IPS DF 19.7 (cell line): ENCODE measurements around the gene P2RY2.
"Not testable (repeated sequence)": the region's sequence is repeated elsewhere in the genome, so short reads cannot be mapped to it uniquely, and the experiment has no call there.

Source experiments
- DNase-seq: peaks from one replicate; pipeline ENCODE4 v3.0.0-alpha.2; 2013; ENCODE audit warnings: low read depth, low spot score

The P2RY2 gene

DNA sequence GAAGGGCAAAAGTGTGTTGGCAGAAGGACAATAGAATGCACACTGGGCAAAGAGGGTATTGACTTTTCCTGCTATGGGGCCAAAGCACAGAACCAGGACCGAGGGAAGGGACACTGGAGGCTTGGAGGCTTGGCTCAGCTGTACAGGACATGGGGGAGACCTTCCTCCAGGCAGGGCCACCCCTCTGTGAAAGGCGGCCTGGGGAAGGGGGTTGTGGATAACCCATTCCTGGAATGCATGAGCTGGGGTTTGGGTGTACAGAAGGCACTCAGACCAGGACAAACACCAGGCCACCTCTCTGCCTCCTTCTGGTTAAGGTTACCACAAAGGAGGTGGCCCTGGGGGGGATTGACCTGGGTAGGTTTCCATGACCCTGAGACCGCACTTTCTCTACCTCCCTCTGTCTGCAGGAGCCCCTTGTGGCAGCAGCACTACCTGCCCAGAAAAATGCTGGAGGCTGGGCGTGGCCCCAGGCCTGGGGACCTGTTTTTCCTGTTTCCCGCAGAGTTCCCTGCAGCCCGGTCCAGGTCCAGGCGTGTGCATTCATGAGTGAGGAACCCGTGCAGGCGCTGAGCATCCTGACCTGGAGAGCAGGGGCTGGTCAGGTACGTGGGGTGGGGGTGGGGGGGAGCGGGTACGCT, 9.6 kb downstream of the P2RY2 start:
- DNase-seq = peak; percentile 69

DNA sequence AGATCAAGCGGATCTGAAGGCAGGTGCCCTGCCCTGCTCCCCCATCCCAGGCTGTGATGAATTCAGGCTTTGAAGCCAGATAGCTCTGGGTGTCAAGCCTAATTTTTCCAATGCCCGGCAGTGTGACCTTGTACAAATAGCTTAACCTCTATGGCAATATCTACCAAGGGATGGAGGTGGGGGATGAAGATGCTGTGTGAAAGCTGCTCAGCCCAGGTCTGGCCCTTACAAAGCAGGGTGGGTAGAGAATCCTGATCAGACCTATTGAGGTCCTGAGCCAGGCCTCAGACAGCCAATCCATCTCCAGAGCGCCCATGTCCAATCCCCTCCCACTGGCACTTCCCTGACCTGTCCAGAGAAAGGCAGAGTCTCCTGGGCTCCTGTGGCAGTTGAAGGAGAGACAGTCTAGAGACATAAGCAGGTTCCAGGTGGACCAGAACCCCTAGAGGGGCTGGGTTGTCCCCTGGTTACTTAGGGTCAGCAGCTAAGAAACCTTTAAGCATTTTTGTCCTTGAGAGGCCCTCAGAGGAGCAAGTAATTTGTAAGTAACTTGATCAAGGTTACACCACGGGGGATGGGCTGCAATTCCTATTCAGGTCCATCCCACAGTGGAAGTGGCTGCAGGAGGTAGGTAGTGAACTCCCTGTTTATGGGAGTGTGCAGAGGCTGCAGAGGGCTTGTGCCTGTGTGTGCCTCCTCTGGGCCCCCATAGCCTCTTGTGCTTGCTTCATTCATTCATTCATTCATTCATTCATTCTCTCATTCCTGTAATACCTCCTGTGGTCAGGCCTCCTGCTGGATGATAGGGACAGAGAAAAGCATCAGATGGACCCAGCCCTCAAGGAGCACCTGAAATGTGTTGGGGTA, 10.4 kb downstream of the P2RY2 start:
- no peak for DNase-seq

DNA sequence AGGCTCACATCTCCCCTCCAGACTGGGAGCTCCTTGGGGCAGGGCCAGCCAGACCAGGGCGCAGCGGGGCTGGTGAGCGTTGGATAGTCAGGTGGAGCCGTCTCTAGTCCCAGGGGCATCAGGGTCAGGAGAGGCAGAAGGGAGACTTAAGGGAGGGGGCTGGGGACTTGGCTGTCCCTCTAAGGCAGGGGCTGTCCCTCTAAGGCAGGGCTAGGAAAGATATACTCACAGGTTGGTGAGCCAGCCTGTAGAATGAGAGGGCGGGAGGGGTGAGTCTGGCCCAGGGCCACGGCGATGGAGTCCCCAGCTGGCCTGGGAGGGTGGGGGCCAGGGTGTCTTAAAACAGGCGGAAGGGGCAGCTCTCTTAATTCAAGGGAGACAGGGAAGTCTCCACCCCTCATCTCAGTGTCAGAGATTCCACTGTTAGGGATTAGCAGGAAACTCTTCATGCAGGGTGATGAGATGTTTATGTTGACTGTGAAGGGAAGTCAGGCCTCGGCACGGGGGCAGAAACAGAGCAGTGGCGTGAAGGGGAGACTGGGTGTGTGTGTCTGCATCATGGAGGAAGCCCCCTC, 11.3 kb downstream of the P2RY2 start:
- no peak for DNase-seq

DNA sequence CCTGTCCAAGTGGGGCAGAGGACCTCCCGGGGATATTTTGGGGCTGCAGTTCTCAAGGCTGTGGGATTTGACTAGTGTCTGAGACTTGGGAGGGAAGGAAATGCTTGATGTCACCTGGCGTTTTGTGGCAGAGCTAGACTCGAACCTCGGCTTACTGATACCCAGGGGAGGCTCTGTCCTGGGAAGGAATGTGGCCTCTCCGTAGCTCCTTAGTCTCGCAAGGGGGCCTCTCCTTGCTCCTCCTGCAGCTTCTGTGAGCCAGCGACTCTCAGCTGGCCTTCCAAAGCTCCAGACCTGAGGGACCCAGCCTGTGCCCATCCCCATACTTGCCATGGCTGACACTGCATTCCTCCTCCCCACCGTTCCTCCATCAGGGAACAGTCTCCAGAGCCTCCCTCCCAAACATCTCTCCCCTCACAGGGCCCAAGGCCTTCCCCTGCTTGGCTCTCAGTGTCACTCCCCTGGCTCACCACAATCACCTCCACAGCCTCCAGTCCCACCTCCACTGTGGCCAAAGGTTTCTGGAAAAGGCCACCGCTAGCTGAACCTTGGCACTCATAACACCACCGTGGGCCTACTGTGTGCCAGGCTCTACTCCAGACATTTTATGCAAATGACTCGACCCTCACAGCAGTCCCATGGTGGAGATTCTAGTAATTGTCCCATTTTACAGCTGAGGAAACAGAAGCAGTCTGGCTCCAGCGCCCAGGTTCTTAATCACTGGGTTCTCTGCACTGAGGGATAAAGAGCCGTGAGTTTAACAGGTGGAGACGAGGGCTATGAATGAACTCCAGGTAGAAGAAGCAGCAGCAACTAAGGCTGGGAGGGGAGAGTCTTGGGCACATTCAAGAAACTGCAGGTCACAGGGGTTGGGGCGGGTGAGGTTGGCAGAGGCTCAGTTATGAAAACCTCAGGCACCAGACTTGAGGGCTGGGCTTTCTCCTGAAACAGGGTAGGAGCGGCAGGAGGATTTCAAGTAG, 12.1 kb downstream of the P2RY2 start:
- no peak for DNase-seq

DNA sequence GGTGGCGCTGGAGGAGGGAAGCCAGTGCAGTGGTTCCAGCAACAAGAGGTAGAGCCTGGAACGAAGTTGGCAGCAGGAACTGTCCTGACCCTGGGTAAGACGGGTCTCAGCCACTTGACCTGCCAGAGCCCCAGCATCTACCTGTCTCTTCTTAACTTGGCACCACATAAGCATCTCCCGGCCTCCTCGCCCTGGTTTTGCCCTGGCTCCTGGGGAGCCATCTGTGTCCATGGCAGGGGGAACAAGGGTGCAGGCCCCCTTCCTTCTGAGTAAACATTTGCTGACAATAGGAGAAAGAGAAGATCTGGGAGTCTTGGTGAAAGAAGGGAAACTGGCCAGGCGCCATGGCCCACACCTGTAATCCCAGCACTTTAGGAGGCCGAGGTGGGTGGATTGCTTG, 12.8 kb downstream of the P2RY2 start:
- no peak for DNase-seq

DNA sequence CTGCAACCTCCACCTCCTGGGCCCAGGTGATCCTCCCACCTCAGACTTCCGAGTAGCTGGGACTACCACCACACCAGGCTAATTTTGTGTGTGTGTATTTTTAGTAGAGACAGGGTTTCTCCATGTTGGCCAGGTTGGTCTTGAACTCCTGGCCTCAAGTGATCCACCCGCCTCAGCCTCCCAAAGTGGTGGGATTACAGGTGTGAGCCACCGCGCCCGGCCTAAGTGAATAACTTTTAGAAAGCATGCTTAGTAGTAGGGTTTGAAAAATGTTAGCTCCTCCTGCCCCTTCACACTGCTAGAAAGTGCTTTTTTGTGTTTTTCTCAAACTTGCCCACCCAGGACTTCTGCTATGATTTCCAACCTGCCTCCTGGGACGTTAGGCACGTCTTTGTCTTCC, 14.4 kb downstream of the P2RY2 start:
- DNase-seq = not testable (repeated sequence)

DNA sequence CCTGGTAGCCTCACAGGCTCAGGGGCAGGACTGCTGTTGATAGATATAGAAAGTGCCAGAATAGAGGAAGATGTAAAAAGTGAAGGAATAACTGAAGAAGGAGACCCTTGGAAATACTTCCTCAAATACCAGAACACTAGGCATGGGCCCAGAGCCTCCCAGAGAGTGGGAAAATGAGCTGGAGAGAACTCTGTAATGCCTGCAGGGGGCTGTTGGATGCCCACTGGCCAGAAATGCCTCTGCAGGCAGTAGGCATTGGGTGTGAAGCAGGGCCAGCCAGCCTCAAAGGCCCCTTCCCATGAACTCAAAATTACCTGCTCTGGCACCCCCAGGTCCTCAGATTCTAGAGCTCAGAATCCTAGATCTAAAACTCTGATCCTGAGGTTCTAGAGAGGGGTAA, 15.1 kb downstream of the P2RY2 start:
- no peak for DNase-seq

DNA sequence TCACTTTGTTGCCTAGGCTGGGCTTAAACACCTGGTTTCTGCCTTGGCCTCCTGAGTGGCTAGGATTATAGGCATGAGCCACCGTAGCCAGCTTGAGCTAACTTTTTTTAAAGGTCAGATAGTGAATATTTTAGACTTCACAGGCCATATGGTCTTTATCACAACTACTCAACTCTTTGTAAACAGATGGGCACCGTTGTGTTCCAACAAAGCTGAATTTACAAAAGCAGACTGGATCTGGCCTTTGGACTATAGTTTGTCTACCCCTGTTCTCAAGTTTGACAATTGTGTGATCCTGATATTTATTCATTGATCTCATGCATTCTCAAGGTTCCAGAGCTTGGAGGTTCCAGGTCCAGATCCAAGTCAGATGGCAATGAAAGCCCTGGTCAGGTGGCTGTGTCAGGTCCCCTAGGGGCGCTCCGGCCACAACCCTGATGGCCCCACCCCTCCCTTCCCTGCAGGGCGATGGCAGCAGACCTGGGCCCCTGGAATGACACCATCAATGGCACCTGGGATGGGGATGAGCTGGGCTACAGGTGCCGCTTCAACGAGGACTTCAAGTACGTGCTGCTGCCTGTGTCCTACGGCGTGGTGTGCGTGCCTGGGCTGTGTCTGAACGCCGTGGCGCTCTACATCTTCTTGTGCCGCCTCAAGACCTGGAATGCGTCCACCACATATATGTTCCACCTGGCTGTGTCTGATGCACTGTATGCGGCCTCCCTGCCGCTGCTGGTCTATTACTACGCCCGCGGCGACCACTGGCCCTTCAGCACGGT, 15.8 kb downstream of the P2RY2 start:
- no peak for DNase-seq

DNA sequence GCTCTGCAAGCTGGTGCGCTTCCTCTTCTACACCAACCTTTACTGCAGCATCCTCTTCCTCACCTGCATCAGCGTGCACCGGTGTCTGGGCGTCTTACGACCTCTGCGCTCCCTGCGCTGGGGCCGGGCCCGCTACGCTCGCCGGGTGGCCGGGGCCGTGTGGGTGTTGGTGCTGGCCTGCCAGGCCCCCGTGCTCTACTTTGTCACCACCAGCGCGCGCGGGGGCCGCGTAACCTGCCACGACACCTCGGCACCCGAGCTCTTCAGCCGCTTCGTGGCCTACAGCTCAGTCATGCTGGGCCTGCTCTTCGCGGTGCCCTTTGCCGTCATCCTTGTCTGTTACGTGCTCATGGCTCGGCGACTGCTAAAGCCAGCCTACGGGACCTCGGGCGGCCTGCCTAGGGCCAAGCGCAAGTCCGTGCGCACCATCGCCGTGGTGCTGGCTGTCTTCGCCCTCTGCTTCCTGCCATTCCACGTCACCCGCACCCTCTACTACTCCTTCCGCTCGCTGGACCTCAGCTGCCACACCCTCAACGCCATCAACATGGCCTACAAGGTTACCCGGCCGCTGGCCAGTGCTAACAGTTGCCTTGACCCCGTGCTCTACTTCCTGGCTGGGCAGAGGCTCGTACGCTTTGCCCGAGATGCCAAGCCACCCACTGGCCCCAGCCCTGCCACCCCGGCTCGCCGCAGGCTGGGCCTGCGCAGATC, 16.5 kb downstream of the P2RY2 start:
- no peak for DNase-seq

DNA sequence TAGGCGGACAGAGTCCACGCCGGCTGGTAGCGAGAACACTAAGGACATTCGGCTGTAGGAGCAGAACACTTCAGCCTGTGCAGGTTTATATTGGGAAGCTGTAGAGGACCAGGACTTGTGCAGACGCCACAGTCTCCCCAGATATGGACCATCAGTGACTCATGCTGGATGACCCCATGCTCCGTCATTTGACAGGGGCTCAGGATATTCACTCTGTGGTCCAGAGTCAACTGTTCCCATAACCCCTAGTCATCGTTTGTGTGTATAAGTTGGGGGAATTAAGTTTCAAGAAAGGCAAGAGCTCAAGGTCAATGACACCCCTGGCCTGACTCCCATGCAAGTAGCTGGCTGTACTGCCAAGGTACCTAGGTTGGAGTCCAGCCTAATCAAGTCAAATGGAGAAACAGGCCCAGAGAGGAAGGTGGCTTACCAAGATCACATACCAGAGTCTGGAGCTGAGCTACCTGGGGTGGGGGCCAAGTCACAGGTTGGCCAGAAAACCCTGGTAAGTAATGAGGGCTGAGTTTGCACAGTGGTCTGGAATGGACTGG, 17.2 kb downstream of the P2RY2 start:
- DNase-seq = no peak

DNA sequence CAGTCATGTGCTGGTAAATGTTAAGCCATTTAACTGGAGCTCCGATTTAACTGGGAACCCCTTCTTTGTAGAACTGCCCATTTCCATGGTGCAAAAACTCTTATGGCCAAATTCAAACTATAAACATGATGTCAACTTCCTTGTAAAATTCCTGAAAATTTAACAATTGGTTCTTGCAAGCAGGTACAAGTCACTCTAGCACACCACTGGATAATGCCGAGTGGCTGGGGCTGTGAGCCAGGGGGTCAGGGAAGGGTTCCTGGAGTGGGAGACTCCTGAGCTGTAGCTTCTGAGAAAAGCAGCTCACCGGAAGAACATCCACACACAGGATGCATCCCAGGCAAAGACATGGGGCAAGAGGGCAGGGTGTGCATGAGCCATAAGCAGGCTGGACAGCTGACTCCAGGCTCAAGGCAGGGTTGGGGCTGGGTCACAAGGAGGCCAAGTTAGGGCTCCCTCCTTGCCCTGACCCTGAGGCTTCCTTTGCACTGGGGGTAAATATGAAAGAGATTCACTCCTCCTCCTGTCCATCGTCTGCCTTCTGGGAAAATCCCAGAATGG, 18.2 kb downstream of the P2RY2 start:
- DNase-seq = no peak

DNA sequence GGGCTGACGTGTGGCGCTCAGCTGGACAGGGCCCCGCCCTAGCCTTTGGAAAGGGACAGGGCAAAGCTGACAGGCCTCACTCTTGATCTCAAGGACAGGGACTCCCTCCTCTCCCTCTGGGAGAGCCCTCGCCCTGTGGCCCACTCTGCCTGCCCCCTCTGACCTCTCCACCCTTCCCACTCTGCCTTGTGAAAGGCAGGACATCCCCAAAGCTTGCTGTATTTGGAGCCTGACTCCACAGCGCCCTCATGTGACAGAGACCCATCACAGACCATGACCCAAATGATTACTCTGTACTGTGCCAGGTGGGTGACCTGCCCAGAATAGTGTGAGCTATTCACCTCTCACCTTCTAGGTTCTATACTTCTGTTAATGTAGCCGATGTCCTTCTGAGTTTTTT, 18.8 kb downstream of the P2RY2 start:
- DNase-seq = peak; percentile 52

DNA sequence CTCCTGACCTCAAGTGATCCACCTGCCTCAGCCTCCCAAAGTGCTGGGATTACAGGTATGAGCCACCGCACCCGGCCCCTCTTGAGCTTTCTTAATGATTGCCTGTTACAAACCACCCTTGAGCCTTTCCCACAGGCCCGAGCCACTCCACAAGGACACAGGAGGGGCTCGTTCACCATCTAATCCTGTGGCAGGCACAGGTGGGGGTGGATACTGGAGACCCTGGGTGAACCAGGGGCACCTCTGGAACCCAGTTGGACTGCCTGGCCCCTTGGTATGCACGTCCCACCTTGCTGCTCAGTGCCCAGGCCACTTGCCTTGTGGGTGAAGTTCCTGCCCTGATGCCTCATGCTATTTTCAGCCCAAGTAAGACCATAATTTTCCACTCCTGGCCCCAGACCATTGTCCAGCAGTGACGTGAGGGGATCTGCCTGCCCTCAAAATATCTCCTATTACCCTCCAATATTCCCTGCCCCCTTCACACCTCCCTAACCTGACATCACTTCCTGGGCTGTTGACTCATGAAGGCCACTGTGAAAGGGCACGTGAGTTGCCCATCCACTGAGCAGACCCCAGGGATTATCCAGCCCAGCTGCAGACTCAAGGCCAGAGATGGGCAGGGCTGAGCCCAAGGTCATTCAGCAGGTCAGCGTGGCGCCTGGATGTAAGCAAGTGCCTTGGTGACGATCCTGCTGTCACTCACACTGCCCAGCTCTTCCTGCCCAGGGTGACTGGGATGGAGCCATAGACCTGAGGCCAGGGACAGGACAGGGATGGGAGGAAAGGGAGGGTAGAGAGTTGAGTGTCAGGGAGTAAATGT, 19.6 kb downstream of the P2RY2 start:
- DNase-seq = no peak

DNA sequence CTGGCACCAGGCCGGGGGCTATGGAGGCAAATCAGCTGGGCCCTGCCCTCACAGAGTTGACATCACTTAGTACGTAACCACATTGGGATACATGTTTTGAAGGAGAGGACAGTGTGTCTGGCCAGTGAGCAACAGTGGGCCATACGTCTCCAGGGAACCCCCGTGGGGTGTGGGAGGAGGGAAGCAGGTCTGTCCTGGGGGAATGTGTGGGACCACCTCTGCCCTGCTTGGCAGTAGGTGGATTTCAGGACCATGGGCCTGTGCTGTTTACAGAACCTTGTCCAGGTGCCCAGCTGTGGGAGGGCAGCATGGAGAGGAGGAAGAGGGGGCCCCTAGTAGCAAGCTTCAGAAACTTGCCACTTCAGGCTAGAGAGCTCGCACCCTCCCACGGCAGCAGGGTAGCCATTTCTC, 21.0 kb downstream of the P2RY2 start:
- no peak for DNase-seq

DNA sequence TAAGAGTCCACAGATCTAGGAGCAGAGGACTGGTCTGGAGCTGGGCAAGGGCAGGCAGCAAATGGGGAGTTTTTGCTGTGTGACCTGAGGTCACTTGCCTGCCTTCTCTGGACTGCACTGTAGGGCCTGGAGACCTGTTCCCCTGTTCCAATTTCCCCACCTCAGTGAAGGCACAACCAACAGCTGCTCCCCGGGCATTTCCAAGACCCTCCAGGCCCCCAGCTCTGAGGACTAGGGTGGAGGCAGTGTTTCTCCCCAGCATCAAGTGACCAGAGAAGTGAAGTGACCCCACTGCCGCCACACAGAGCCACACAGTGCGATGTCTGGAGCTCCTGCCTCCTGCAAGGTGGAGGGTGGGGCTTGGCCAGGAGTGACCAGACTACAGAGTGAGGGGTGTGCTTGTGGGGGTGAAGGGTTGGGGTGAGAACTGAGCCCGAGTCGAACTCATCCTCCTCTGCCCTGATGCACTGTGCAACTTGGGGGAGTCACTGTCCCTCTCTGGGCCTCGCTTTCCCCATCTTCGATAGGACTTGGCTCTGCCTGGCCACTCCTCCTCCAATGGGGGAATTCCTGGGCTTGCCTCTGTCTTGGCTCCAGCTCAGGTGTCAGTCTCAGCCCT, 21.6 kb downstream of the P2RY2 start:
- no peak for DNase-seq

DNA sequence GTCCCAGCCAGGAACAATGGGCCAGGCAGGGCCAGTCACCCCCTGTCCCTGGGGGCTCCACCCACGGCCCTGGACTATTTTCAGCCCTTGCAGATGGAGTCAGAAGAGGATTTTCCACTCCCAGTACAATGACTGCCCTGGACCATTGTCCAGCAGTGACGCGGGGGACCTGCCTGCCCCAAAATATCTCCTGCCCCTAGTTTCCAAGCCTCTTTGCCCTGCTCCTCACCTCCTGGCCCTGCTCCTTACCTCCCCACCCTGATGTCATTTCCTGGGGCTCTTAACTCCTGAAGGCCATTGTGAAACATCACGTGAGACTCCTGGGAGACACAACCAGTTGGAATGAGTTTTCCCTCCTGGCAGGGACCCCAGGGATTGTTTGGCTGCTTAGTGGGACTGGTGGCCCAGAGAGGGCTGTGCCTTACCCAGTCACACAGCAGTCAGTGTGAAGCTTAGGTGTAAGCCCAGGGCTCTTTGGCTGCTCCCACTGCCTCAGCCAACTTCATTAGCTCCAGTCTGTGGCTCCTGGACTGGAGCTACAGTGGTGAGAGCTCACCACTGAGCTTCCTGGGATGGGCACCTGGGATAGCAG, 22.2 kb downstream of the P2RY2 start:
- no peak for DNase-seq

DNA sequence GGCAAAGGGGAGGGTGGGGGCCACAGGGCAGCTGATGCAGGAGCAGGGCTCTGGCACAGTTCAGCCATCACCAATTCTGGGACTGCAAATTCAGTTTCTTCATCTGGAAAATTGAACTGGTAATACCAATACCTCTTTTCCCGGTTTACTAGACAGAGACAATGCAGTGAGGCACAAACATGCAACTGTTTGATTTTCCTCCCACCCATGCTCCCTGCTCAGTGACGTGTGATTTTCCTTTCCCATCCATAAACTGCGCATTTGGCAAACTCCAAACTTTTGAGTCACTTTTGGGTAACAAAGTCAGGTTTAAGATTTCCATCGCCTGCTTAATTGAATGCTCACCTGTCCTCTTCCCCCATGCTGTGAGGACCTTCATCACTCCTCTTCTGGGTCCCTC, 23.2 kb downstream of the P2RY2 start:
- no peak for DNase-seq
